ENCODE measurements around the gene PITRM1. TPM values are rescaled to one million over a fixed set of nuclear protein-coding genes. Genes with fewer than 3 reads are reported as not detected.

The PITRM1 gene
- total RNA-seq, 1 donor from 2014 or later: 47.6 TPM

DNA sequence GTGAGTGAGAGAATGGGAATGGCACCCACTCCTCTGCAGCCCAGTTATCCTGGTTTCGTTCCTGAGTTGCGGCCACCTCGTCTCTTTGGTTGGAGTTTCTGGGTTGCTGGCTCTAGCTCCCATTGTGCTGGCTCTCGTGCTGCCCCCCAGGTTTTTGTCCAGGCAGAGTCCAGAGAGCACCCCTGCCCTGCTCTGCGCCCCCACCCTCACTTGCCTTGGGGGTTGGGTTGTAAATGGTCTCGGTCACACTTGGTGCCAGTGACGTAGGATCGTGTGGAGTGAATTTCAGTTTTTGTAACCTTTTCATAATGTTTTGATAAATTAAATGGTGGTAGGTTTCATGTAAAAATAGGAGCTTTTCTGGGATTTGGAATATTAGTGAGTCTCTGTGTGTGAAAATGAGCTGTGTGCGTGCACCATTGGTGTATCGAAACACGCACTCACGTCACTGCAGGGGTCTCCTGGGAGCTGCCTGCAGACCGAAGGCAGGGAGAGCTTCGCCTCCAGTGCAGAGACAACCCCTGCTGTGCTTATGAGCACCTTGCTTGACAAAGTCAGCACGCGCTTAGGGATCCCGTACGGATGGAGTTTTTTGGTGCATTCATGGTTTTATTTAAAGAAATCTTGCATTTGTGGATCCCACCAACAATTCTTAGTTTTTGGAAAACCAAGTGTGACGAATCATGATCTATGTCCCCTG, 72.3 kb downstream of the PITRM1 start:
- Mint-ChIP-seq H3K27ac (no peak overlapping the region), H3K36me3 (ENCODE audit: insufficient read depth) (no peaks in the 10 kb centered on the region), H3K4me1 (ENCODE audit: low read depth) (peaks cover 1% of the 10 kb centered on the region), H3K9me3 (ENCODE audit: low read depth) (no peaks in the 10 kb centered on the region), H3K27me3 (peaks cover 3% of the 10 kb centered on the region), H3K4me3 (ENCODE audit: low read depth) (no peak overlapping the region)
- TF ChIP-seq, protein P1, sequence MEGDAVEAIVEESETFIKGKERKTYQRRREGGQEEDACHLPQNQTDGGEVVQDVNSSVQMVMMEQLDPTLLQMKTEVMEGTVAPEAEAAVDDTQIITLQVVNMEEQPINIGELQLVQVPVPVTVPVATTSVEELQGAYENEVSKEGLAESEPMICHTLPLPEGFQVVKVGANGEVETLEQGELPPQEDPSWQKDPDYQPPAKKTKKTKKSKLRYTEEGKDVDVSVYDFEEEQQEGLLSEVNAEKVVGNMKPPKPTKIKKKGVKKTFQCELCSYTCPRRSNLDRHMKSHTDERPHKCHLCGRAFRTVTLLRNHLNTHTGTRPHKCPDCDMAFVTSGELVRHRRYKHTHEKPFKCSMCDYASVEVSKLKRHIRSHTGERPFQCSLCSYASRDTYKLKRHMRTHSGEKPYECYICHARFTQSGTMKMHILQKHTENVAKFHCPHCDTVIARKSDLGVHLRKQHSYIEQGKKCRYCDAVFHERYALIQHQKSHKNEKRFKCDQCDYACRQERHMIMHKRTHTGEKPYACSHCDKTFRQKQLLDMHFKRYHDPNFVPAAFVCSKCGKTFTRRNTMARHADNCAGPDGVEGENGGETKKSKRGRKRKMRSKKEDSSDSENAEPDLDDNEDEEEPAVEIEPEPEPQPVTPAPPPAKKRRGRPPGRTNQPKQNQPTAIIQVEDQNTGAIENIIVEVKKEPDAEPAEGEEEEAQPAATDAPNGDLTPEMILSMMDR (IDR thresholded peaks at IDR 0.05; ENCODE audit: unreplicated experiment): no peak
- no peak for DNase-seq (ENCODE audit: low spot score, unreplicated experiment)

- no peak overlapping the region for H3K27ac Mint-ChIP-seq
- H3K4me1 Mint-ChIP-seq (ENCODE audit: low read depth): peaks cover 1% of the 10 kb centered on the region
- no peaks in the 10 kb centered on the region for H3K9me3 Mint-ChIP-seq (ENCODE audit: low read depth)
- no peak overlapping the region for H3K4me3 Mint-ChIP-seq (ENCODE audit: low read depth)
- DNase-seq (ENCODE audit: low spot score, unreplicated experiment): no peak
- H3K27me3 Mint-ChIP-seq: peaks cover 3% of the 10 kb centered on the region
- no peaks in the 10 kb centered on the region for H3K36me3 Mint-ChIP-seq (ENCODE audit: insufficient read depth)
- TF ChIP-seq, protein P1 (IDR thresholded peaks at IDR 0.05; ENCODE audit: unreplicated experiment): no peak
Measured at GRCh38 chr10:3099291-3100092, 73.1 kb downstream of the PITRM1 start.

GRCh38 chr10:3098689-3099088, 73.9 kb downstream of the PITRM1 start:
- H3K27ac Mint-ChIP-seq: no peak overlapping the region
- no peak overlapping the region for H3K4me3 Mint-ChIP-seq (ENCODE audit: low read depth)
- no peak for DNase-seq (ENCODE audit: low spot score, unreplicated experiment)
- peaks cover 3% of the 10 kb centered on the region for H3K27me3 Mint-ChIP-seq
- TF ChIP-seq, protein P1 (IDR thresholded peaks at IDR 0.05; ENCODE audit: unreplicated experiment): no peak
- no peaks in the 10 kb centered on the region for H3K36me3 Mint-ChIP-seq (ENCODE audit: insufficient read depth)
- no peaks in the 10 kb centered on the region for H3K9me3 Mint-ChIP-seq (ENCODE audit: low read depth)
- H3K4me1 Mint-ChIP-seq (ENCODE audit: low read depth): peaks cover 1% of the 10 kb centered on the region

GRCh38 chr10:3097160-3097559, 75.4 kb downstream of the PITRM1 start:
- Mint-ChIP-seq H3K36me3 (ENCODE audit: insufficient read depth) (no peaks in the 10 kb centered on the region), H3K4me1 (ENCODE audit: low read depth) (peaks cover 3% of the 10 kb centered on the region), H3K9me3 (ENCODE audit: low read depth) (no peaks in the 10 kb centered on the region), H3K27me3 (peaks cover 3% of the 10 kb centered on the region), H3K27ac (no peak overlapping the region), H3K4me3 (ENCODE audit: low read depth) (no peak overlapping the region)
- TF ChIP-seq, protein P1 (IDR thresholded peaks at IDR 0.05; ENCODE audit: unreplicated experiment): no peak
- no peak for DNase-seq (ENCODE audit: low spot score, unreplicated experiment)

- Mint-ChIP-seq H3K27ac (no peak overlapping the region), H3K4me1 (ENCODE audit: low read depth) (peaks cover 4% of the 10 kb centered on the region)
Measured at GRCh38 chr10:3096149-3096548, 76.4 kb downstream of the PITRM1 start.

More at GRCh38 chr10:3096149-3096548, 76.4 kb downstream of the PITRM1 start:
- no peak overlapping the region for H3K4me3 Mint-ChIP-seq (ENCODE audit: low read depth)
- peaks cover 3% of the 10 kb centered on the region for H3K27me3 Mint-ChIP-seq
- TF ChIP-seq, protein P1 (IDR thresholded peaks at IDR 0.05; ENCODE audit: unreplicated experiment): no peak
- no peak for DNase-seq (ENCODE audit: low spot score, unreplicated experiment)
- H3K9me3 Mint-ChIP-seq (ENCODE audit: low read depth): no peaks in the 10 kb centered on the region
- no peaks in the 10 kb centered on the region for H3K36me3 Mint-ChIP-seq (ENCODE audit: insufficient read depth)
